HG03469 (cell line): Measurements from ENCODE around the gene TLR1.
A peak's percentile ranks its signal among the peaks of the same experiment; 100 is the strongest.
"Not testable (repeated sequence)": the region's sequence is repeated elsewhere in the genome, so short reads cannot be mapped to it uniquely, and the experiment has no call there.

Experiments used
- ATAC-seq: cut with Tn5 transposase; IDR thresholded peaks from one replicate; pipeline ENCODE4 v1.9.1; 2021; ENCODE audit warnings: mild to moderate bottlenecking, moderate library complexity, moderate number of reproducible peaks; ENCODE audit not compliant: unreplicated experiment

The TLR1 gene

DNA sequence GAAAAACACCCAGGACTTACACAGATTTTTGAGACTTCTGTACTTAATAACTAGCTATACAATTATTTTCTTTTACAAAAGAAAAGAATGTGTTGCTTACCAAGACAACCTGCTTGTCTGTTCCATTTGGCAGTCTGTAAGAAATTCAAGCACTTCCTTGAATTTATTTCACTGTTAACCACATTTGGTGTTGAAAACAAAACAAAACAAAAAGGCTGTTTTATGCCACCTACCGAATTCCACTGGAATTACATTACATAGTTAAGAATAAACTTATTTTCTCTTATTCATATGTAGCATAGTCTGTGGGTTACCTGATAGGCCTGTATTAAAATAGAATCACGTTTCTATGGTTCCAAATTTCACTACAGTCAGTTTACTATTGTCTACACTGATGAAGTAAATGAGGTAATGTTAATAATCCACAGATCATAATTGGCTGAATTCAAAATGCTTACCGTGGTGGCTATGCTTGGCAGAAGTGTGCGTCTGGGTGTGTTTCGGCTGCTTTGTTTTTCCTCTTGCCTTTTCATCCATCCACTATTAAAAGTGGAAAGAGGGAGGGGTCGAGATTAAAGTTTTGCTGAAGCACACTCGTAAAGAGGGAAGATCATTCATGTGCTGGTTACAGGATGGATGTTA is at the start of gene TLR1:
TLR1 (minus strand) TSS at position 138 of the 642 bp plus-strand sequence. CDS start 5,960 bp downstream, outside the sequence.
- no peak for ATAC-seq

DNA sequence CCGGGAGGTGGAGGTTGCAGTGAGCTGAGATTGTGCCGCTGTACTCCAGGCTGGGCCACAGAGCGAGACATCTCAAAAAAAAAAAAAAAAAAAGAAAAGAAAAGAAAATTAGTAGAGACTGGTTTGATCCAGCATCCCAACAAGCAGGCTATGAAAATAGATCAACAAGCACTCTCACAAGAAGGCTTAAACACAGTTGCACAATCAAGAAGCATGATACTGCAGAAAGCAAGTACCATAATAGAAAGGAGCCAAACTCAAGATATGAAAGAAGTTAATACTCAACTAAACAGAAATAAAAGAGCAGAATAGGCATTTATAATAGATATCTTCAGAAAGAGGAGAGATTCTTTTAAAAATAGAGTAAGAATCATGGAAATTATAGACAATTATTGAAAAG is 41.4 kb upstream of the TLR1 start:
- ATAC-seq: no peak

GRCh38 chr4:38842994-38843393 is 38.4 kb upstream of the TLR1 start:
- no peak for ATAC-seq

DNA sequence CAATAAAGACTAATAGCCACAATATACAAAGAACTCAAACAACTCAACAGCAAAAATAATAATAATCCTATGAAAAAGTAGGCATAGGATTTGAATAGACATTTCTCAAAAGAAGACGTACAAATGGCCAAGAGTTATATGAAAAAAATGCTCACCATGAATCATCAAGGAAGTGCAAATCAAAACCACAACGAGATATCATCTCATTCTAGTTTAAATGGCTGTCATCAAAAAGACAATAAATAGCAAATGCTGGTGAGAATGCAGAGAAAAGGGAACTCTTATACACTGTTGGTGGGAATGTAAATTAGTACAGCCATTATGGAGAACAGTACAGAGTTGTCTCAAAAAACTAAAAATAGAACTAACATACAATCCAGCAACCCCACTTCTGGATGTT is 33.3 kb upstream of the TLR1 start:
- ATAC-seq: no peak

GRCh38 chr4:38837334-38837733 is 32.7 kb upstream of the TLR1 start:
- no peak for ATAC-seq

- ATAC-seq: no peak
Observed at GRCh38 chr4:38834570-38834969, 30.0 kb upstream of the TLR1 start.

DNA sequence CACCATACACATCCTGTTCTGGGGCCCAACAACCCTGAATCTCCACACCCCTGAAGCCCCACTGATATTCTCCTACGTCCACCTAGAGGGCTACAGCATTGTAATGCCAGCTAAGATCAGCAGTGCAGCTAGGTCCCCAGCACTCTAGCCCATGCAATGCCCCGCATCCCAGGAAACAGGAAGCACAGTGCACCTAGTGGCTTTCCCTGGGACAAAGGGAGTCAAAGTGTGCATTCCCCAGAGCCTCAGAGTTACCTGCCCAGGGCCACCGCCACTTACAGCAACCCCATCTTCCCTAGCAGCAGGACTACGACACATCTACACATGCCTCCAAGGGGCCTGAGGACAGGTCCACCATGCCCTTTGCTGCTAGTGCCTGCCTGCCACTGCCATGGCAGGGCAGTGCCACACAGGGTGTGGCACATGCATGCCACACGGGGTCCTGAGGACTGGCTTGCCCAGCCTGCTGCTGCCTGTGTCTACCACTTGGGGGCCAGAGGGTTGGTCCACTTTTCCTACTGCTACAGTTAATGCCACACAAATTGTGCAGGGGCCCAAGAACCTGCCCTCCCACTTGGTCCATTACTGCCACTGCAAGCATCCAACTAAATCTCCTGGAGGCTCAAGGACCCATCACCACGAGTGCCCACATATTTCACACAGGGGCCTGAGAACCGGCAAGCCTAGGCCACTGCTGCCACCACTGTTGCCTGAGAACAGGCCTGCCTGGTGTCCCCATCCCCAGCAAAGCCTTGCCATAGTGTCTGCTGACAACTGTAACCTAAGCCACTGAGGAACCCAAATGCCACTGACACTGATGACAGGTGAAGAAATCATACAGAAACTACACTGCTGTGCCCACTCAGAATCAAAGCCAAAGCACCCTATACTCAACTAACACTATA is 28.3 kb upstream of the TLR1 start:
- ATAC-seq: no peak

DNA sequence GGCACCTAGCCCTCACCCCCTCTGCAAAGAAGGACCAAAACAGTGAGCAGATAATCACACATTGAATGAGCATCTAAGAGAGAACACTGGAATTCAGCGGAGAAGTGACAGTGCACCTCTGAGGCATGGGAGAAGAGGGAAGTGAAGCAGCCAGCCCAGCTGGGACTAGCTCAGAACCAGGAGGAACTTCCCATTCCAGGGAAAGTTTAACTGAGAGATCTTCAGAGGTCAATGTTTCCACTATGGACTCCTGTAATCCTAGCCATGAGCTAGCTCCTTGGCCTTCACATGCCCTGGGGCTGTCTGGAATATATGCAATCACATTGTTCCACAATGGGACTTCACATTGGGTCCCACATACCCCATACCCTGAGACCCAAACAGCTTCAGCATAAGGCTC is 27.6 kb upstream of the TLR1 start:
- ATAC-seq: no peak

GRCh38 chr4:38831653-38832052 is 27.1 kb upstream of the TLR1 start:
- no peak for ATAC-seq

- no peak for ATAC-seq
Observed at GRCh38 chr4:38829237-38829636, 24.6 kb upstream of the TLR1 start.

GRCh38 chr4:38823766-38824165 is 19.2 kb upstream of the TLR1 start:
- ATAC-seq: no peak

- no peak for ATAC-seq
Observed at GRCh38 chr4:38822748-38823303, 18.2 kb upstream of the TLR1 start.

DNA sequence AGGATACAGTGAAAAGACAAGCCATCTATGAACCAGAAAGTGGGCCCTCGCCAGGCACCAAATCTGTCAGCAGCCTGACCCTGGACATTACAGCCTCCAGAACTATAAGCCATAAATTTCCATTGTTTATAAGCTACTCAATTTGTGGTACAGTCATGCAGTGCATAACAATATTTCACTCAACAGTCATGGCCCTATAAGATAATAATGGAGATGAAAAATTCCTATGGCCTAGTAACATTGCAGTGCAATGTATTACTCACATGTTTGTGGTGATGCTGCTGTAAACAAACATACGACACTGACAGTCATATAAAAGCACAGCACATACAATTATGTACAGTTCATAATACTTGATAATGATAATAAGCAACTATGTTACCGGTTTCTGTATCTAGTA is 17.1 kb upstream of the TLR1 start:
- ATAC-seq: no peak

- ATAC-seq: peak; percentile 39
Observed at GRCh38 chr4:38820329-38821061, 15.9 kb upstream of the TLR1 start.

DNA sequence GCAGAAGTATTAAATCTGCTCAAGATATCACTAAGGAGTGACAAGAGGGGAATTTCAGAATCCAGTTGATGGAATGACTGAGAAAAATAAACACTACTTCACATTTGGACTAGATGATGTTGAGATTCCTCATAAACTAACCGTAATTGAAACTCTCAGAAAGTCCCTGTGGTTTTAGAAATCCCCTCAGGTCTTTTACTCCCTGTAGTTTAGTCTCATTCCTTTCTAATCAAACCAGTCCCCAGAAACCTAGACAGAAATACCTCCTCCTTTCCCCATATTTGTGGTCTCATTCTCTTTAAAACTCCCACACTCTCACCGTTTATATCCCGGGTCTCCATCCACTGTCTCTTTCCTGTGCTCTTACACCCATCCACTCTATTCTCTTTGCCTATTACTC is 15.0 kb upstream of the TLR1 start:
- no peak for ATAC-seq

- ATAC-seq: no peak
Observed at GRCh38 chr4:38818441-38818976, 13.9 kb upstream of the TLR1 start.

- ATAC-seq: no peak
Observed at GRCh38 chr4:38815885-38816782, 11.5 kb upstream of the TLR1 start.

DNA sequence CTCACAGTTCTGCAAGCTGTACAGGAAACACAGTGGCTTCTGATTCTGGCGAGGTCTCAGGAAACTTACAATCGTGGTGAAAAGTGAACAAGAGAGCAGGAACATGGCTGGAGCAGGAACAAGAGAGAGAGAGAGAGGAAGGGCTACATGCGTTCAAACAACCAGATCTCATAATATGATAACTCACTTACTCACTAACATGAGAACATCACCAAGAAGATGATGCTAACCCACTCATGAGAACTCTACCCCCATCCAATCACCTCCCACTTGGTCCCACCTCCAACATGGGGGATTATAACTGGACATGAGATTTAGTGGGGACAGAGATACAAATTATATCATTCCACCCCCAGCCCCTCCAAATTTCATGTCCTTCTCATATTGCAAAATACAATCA is 9.8 kb upstream of the TLR1 start:
- no peak for ATAC-seq

DNA sequence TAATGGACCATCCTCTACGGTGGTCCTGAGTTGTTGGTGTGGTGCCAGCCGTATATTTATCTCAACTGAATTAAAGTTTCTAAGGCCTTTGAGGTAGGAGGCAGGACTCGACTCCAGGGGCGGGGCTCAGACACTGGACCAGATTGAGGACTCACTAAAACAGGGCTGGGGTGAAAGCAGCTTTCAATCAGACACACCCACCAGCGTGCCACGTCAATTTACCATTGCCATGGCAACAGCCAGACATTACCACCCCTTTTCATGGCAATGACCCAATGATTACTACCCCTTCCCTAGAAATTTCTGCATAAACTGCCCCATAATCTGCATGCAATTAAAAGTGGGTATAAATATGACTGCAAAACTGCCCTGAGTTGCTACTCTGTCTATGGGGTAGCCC is 6.7 kb upstream of the TLR1 start:
- no peak for ATAC-seq

- not testable (repeated sequence) for ATAC-seq
Observed at GRCh38 chr4:38807462-38807861, 2.9 kb upstream of the TLR1 start.
